CD4-positive, alpha-beta T cell treated with Interferon gamma for 1 hour (primary cell): ENCODE measurements around the gene CFAP57.

ENCODE experiments used
- DNase-seq: peaks from one replicate; pipeline ENCODE4 v3.0.0-alpha.2; 2020

The CFAP57 gene

GRCh38 chr1:43229826-43230780 is 58.0 kb downstream of the CFAP57 start:
- DNase-seq, result no peak

DNA sequence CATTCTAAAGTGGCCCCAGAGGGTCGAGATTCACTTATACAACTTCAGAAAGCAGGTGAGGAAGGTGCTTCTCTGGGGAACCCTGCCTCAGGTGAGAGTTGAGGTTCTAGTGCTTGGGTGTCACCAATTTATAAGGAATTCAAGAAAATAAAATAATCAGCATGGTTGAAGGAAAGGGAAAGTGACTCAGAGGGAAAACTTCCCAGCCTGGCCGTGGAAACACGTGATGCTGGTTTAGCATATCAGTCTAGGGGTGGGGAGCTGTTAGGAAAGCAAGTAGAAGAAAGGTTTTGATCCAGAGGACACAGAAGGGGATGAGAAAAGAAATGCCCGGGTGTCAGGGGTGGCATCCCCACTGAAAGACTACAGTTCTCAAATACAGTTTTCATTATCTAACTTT is 59.9 kb downstream of the CFAP57 start:
- DNase-seq, result no peak

GRCh38 chr1:43232482-43232881 is 60.4 kb downstream of the CFAP57 start:
- DNase-seq, result no peak

- no peak for DNase-seq
Observed at GRCh38 chr1:43233631-43234030, 61.5 kb downstream of the CFAP57 start.

- DNase-seq, result no peak
Observed at GRCh38 chr1:43234267-43234666, 62.1 kb downstream of the CFAP57 start.

DNA sequence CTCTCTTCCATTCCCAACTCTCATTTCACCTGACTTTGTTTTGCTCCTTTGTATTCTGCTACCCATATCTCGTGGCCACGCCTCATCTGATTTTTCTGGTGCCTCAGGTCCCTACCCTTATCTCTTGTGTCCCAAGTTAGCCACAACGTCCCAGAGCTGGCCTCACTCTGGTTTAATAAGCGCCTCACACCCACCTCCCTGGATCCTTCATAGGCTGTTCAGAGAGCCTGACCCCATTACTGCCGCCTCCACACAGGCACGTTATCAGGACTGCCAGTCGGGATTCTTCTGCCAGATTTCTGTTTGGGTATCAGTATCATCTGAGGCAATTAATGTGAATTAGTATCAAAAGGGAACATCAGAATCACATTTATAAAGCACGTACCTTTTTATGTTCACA is 62.9 kb downstream of the CFAP57 start:
- no peak for DNase-seq

DNA sequence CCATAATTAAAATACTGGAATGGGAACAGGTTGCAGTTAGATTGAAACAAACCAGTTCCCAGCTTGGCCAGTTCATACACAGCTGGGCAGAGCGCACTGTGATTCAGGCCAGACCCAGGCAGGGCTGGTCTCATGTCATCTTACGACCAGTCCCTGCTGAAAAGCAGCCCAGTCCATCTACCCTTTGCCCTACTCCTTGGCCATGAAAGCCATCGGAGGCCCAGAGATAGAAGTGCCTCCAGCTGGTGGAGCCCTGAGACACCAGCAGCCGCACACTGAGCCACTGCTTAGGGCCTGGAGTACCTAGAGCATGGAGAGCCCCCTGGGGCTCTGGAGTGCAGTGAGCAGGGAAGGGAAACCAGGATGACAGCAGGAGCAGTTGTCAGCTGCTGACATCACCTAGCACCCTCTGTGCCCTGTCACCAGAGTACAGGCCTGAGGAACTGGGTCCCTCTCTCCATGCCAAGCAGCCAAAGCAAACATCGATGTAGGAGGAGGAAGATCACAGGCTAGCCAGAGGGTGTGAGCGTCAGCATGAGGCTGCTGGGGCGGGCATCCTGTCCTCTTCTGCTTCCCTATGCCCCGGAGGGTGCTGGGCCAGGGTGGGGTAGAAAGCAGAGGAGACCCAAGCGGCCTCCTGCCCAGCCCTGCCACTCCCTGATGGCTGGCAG is 63.5 kb downstream of the CFAP57 start:
- no peak for DNase-seq

- DNase-seq, result no peak
Observed at GRCh38 chr1:43237121-43237520, 65.0 kb downstream of the CFAP57 start.

GRCh38 chr1:43238085-43238484 is 66.0 kb downstream of the CFAP57 start:
- no peak for DNase-seq

DNA sequence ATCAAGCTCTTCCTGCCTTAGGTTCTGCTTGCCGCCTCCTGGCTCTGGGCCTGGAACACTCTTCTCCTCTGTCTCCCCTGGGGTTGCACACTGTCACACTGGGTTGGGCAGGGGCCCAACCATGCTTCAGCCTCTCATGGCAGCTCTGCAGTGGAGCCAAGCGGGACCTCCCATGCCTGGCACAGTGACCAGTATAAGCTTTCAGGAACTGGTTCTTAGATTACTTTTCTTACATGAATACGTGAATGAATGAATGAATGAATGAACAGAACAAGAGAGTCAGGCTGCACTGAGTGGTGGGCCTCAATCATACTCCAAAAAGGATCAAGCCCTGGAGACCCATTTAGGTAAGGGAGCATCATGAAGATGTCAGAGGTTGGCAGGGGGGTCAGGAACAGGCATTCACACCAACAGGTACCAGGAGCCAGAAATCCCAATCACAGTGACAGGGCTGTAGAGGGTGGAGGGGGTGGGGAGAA is 66.9 kb downstream of the CFAP57 start:
- DNase-seq, result no peak

- no peak for DNase-seq
Observed at GRCh38 chr1:43239484-43239883, 67.4 kb downstream of the CFAP57 start.

- no peak for DNase-seq
Observed at GRCh38 chr1:43241413-43241836, 69.3 kb downstream of the CFAP57 start.

GRCh38 chr1:43243299-43243698 is 71.2 kb downstream of the CFAP57 start:
- DNase-seq, result no peak

DNA sequence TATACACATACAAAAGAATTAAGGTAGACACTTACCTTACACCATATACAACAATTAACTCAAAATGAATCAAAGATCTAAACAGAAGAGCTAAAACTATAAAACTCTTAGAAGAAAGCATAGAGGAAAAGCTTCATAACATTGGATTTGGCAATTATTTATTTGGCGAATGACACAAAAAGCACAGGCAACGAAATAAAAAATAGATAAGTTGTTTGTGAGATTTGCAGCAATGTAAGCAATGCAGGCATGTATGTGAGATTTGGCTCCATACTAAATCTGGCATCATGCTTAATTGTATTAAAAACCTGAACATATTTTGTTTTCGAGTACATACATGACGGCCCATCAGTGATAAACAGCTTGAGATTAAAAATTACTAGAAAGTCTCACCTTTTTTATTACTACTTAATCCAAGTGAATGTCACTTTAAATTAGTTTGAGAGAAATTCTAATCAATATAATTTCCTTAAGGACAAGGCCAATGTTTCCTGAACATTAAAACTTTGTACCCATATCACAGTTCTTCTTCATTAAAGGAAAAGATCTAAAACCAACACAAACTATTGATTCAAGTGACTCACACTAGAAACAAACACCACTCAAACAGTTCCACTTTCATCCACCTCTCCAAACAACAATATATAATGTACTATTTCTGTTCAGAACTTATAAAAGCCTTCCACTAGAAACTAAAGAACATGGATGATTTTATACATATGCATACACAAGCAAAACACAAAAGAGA is 74.5 kb downstream of the CFAP57 start:
- DNase-seq, result no peak

DNA sequence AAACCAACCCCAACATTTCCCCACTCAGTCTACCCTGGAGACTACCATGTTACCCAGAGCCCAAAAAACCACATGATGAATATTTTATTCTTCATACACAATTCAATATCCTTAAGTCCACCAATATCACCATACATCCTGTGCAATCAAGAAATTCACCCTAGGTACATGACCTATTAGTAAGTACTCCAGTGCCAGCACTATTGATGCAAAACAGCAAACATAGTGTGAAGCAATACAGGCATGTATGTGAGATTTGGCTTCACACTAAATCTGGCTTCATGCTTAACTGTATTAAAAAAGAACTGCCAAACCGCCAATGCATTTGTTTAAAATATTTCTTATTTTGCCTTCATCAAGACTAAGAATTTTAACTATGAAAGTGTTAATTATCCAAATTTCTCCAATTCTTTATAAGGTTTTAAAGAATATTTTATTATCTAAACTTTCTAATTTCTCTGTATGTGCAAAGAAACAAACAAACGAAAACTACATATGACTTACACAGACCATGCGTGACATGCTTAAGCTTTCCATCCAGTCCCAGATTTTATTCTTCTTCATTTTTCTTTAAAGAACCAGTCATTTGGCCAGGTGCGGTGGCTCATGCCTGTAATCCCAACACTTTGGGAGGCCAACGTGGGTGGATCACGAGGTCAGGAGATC is 75.3 kb downstream of the CFAP57 start:
- no peak for DNase-seq

DNA sequence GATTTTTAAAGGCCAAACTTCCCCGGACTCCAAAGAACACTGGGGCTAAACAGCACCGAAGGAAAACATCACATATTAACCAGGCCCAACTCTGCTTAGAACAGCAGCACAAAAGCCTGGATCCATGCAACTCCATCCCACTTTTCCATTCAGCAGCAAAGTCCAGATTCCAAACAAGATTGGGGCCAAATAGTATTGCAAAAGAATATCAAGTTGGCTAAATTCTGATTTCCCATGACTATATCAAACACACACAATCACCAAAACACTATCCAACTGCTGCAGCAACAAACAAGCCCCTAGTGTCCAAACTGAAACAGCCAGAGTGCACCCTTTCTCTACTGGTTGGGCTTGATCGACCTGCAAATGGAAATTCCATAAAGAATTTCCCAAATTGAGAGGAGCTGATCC is 78.2 kb downstream of the CFAP57 start:
- DNase-seq, result no peak

DNA sequence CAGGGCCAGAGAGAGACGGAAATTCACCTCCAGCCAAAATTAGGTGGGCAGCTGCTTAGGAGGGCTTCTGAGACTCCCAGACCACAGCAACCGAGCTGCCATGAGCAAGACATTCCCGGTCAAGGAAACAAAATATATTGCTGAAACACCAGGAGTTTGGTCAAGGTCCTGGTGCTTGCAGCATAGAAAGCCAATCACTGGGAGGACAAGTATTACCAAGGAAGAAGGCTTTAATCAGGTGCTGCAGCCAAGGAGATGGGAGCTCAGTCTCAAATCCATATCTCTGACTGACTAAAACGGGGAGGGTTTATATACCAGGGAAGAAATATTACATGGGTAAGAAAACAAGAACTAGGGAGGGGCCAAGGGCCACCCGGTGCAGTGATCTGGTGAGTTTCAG is 78.9 kb downstream of the CFAP57 start:
- DNase-seq, result no peak

- no peak for DNase-seq
Observed at GRCh38 chr1:43252225-43252624, 80.1 kb downstream of the CFAP57 start.

- no peak for DNase-seq
Observed at GRCh38 chr1:43253173-43253572, 81.0 kb downstream of the CFAP57 start.

DNA sequence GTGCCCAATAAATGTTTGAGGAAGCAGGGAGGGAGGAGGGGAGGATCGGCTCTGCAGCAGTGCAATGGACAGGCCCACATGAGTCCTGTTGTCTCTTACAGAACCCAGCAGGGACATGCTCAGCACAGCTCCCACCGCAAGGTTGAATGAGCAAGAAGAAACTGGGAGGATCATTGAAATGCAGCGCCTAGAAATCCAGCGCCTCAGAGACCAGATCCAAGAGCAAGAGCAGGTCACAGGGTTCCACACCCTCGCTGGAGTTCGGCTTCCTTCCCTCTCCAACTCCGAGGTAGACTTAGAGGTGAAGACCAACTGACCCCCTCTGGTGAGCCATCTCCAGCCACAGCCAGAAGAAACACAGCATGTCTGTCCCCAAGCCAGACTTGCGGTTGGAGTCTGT is 81.7 kb downstream of the CFAP57 start:
- DNase-seq, result no peak

- no peak for DNase-seq
Observed at GRCh38 chr1:43255438-43256210, 83.5 kb downstream of the CFAP57 start.
